Lower leg skin (tissue), 4 donors: Measurements from ENCODE around the gene ULK3. TPM values are rescaled to one million over a fixed set of nuclear protein-coding genes. Genes with fewer than 3 reads are reported as not detected.

ENCODE experiments used
- DNase-seq, 2 donors: peaks; one replicate each; pipeline ENCODE4 v3.0.0-alpha.2; 2019; ENCODE audit warnings: low spot score in 2 of 2
- H3K4me3 ChIP-seq: fragments of 200-600 bp; sonication (generic); 2 replicates; pipeline ENCODE4 v1.5.1; 2017; ENCODE audit warnings: mild to moderate bottlenecking, low read depth; ENCODE audit not compliant: poor library complexity, severe bottlenecking
- POLR2A ChIP-seq, 2 donors: fragments of 450-650 bp; IDR thresholded peaks; one replicate each; pipeline ENCODE4 v1.6.1; 2016 to 2017; ENCODE audit warnings: antibody characterized with exemption in 2 of 2, mild to moderate bottlenecking in 1 of 2, moderate library complexity in 1 of 2
- WGBS, 2 donors: methylation state at CpG; one replicate each; pipeline ENCODE4 v1.1.5; 2018; 5-methylcytosine and 5-hydroxymethylcytosine counted together
- intact Hi-C: fragments of 100-400 bp; cut with DNase I; formaldehyde crosslinking; loops from one replicate; pipeline ENCODE4 v1.15.0; 2023; ENCODE audit warnings: low total_unique reads
- total RNA-seq, 4 donors: library from RNA; depleted of rRNA; stranded (reverse); fragments of >200 nt; gene quantifications; one replicate each; pipeline ENCODE4 v1.1.0, GENCODE V29; 2016
- TF ChIP-seq, protein P1 (sequence below), 3 donors: fragments of 450-650 bp; IDR thresholded peaks; one replicate each; pipeline ENCODE4 v1.5.1; 2016; ENCODE audit warnings: antibody characterized with exemption in 3 of 3, mild to moderate bottlenecking in 3 of 3, moderate library complexity in 2 of 3

ULK3 gene
- total RNA-seq, 4 donors from 2014 or later: 108 to 189 (median 123) TPM

DNA sequence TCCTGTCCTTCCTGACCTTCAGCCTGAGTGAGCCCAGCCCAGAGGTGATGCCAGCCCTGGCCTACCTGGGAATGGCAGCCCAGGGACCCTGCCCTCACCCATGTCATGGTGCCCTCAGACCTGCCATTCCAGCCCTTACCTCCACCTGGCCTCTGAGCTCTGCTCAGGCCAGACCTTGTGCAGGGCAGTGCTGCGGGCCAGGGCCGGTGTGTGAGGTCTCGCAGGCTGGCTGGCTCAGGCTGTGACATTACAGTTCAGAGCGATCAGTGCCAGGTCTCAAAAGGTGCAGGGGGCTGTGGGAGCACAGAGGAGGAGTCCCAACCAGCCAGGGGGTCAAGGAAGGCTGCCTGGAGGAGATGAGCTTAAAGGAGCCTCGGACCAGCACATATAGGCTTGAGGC is 22.9 kb downstream of the ULK3 start:
- no peak overlapping the region for H3K4me3 ChIP-seq
- WGBS, 2 donors: 81 to 85% methylated on average over 5 of the region's 5 CpGs
- no peak for DNase-seq
- intact Hi-C loops: no loop called here
- TF ChIP-seq POLR2A (IDR thresholded peaks at IDR 0.05): no peak

DNA sequence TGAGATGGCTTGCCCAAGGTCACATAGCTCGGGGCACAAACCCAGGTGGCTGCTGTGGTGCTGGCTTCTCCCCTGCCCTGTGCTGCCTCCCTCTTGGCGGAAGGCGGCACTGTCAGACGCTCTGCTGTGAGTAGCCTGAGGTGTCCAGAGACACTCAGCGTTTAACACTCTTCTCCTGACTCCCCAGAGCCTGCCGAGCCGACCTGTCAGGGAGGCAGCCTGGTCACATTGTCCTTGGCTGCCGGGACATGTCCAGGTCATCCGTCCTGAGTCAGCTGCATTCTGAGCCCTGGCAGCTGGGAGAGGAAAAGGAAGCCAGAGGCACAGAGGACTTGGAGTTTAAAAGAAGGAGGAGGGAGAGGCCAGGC is 25.6 kb downstream of the ULK3 start:
- WGBS, 2 donors: 15 to 26% methylated on average over 6 to 9 of the region's 9 CpGs
- DNase-seq: no peak
- TF ChIP-seq POLR2A (IDR thresholded peaks at IDR 0.05): no peak
- TF ChIP-seq, protein P1, sequence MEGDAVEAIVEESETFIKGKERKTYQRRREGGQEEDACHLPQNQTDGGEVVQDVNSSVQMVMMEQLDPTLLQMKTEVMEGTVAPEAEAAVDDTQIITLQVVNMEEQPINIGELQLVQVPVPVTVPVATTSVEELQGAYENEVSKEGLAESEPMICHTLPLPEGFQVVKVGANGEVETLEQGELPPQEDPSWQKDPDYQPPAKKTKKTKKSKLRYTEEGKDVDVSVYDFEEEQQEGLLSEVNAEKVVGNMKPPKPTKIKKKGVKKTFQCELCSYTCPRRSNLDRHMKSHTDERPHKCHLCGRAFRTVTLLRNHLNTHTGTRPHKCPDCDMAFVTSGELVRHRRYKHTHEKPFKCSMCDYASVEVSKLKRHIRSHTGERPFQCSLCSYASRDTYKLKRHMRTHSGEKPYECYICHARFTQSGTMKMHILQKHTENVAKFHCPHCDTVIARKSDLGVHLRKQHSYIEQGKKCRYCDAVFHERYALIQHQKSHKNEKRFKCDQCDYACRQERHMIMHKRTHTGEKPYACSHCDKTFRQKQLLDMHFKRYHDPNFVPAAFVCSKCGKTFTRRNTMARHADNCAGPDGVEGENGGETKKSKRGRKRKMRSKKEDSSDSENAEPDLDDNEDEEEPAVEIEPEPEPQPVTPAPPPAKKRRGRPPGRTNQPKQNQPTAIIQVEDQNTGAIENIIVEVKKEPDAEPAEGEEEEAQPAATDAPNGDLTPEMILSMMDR (IDR thresholded peaks at IDR 0.05): no peak
- H3K4me3 ChIP-seq: no peak overlapping the region
- intact Hi-C loops: no loop called here

DNA sequence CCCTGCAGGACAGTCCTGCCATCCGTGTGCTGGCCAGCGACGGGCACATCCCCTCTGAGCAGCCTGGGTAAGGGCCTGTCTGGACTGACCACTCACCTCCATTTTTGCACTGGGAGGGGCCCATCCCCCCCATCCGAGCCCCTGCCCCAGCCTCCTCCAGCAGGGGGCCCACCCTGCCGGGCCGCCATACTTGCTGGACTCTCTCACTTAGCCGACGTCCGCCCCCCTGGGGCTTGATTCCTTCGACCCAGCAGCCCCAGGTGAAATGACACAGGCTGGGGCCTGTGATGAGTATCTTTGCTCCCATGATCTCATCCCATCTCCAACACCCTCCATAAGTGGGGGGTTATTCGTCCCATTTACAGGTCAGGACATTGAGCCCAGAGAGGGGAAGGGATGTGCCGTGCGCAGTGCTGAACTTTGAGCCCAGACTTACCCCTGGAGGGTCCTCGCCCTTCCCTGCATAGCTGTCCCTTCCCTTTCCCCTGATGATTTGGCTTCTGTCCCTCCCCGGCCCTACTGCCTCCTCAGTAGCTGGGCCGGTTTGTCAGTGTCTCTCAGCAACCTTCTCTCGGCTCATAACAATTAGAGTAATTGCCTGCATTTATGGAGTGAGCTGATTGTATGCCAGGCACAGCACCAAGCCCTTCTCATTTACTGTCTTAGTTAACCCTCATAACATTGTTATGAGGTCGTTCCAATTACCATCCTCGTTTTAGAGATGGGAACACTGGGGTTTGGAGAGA is 26.2 kb downstream of the ULK3 start:
- H3K4me3 ChIP-seq: no peak overlapping the region
- intact Hi-C loops: no loop called here
- 42 to 47% methylated on average over 18 of the region's 19 CpGs for WGBS, 2 donors
- no peak for TF ChIP-seq POLR2A (IDR thresholded peaks at IDR 0.05)
- TF ChIP-seq, protein P1 (IDR thresholded peaks at IDR 0.05): no peak
- DNase-seq: no peak

DNA sequence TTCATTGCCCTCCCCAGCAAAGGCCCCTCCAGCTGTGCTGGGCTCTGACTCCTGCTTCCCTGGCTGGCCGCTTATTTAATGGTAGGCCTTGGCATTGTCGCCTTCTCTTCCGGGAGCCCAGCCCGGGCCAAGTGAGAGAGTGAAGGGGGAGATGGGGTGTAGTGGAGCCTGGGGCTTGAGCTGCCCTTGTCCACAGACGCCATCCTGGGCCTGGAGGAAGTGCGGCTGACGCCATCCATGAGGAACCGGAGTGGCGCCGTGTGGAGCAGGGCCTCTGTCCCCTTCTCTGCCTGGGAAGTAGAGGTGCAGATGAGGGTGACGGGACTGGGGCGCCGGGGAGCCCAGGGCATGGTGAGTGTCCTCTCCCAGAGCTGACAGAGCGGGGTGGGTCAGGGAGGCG is 27.0 kb downstream of the ULK3 start:
- intact Hi-C loops: no loop called here
- no peak overlapping the region for H3K4me3 ChIP-seq
- DNase-seq: no peak
- 84 to 93% methylated on average over 15 of the region's 15 CpGs for WGBS, 2 donors
- no peak for TF ChIP-seq POLR2A (IDR thresholded peaks at IDR 0.05)
- TF ChIP-seq, protein P1 (IDR thresholded peaks at IDR 0.05): no peak

DNA sequence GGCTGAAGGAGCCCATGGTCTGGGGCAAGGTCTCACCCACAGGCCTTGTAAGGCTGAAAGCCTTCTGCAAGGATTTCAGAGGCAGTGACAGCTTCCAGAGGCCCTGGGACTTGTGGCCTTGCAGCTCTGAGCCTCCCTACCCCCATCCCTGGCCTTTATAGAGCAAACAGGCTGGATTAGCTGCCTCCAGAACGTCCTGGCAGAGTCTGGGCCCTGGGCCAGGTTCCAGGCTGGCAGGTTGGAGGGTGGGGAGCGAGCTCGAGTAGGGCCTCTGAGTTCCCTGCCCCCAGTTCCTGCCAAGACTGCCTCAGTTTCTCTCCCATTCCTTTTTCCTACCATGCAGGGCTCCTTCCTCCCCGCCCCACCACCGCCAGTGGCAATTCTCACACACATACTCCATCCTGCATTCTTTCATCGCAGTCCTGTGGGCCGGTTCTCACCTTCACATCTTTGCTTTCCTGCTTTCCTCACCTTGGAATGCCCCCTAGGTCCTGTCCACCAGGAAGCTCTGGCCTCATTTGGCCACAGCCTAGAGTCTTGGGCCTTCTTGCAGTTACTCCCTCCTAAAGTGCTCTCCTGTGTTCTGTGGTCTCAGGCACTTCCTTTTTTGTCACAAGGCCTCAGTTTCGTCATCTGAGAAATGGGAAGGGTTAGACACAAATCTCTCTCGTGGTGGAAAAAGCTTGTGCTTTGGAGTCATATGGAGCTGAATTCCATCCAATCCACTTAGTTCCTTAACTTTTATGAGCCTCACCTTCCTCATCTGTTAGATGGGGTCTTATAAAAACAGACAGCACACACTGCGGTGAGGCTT is 27.6 kb downstream of the ULK3 start:
- no peak overlapping the region for H3K4me3 ChIP-seq
- no peak for TF ChIP-seq POLR2A (IDR thresholded peaks at IDR 0.05)
- TF ChIP-seq, protein P1 (IDR thresholded peaks at IDR 0.05): no peak
- intact Hi-C loops: no loop called here
- 72 to 73% methylated on average over 10 of the region's 10 CpGs for WGBS, 2 donors
- DNase-seq: no peak

DNA sequence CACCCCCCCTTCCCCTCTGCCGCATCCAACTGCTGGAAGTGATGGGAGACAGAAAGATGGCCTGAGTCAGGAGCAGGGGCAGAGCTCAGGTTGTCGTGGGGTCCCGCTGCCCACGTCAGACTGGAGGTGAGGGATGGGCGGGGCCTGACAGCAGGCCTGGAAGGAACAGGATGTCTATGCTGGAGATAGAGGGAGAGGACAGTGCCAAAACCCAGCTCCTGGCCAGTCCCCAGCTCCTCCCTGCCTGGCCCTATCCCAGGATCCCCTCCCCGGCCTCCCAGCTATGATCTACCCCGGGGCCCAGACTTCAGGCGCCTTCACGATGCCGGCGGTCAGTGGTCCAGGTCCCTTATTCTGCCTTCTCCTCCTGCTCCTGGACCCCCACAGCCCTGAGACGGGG is 30.4 kb downstream of the ULK3 start, which contains the start of gene LMAN1L:
Gene LMAN1L, plus strand, starts transcription at position 303 of the 400 bp plus-strand sequence. Its CDS starts 20 bp downstream, at position 323.
- intact Hi-C loops: no loop called here
- DNase-seq: no peak
- WGBS, 2 donors: 60 to 68% methylated on average over 12 of the region's 12 CpGs
- no peak within 1 kb of the TSS for H3K4me3 ChIP-seq
- TF ChIP-seq, protein P1 (IDR thresholded peaks at IDR 0.05): no peak
- TF ChIP-seq POLR2A (IDR thresholded peaks at IDR 0.05): no peak
